Posterior vena cava (tissue), 2 donors: ENCODE measurements around the gene CCDC50. TPM values are rescaled to one million over a fixed set of nuclear protein-coding genes. Genes with fewer than 3 reads are reported as not detected.
A peak's percentile ranks its signal among the peaks of the same experiment; 100 is the strongest.

Source experiments
- DNase-seq: peaks from one replicate; pipeline ENCODE4 v3.0.0-alpha.2; 2020; ENCODE audit warnings: low spot score
- intact Hi-C, 2 donors: fragments of 100-400 bp; cut with DNase I; formaldehyde crosslinking; loops; one replicate each; pipeline versions ENCODE4 v1.14.1 to v1.14.2; 2022 to 2023
- total RNA-seq, 2 donors: library from RNA; stranded (reverse); fragmentation: NEBNext Ultra II Directional; extraction: Animal tissue kit (Norgen Biotek cat#: 25700); gene quantifications; one replicate each; pipeline ENCODE4 v1.2.1, GENCODE V29; 2021
- donor health status: DM: yes; HTN: yes; CAD: no.
- donor health status: DM: yes; HTN: yes; CAD: no.

Gene CCDC50
- total RNA-seq, 2 donors from 2014 or later, result 81.7 to 124 TPM

- no peak for DNase-seq
- intact Hi-C loops, result no loop called here
Measured at GRCh38 chr3:191399918-191400317, 70.7 kb downstream of the CCDC50 start.

- DNase-seq, result peak; percentile 49
- intact Hi-C loops, result no loop called here
Measured at GRCh38 chr3:191401775-191402357, 72.7 kb downstream of the CCDC50 start.

- DNase-seq, result no peak
- intact Hi-C loops, result no loop called here
Measured at GRCh38 chr3:191409791-191410359, 80.7 kb downstream of the CCDC50 start.

GRCh38 chr3:191412759-191413158 is 83.6 kb downstream of the CCDC50 start:
- no peak for DNase-seq
- intact Hi-C loops, result no loop called here

GRCh38 chr3:191414286-191414685 is 85.1 kb downstream of the CCDC50 start:
- intact Hi-C loops, result no loop called here

GRCh38 chr3:191414732-191415131 is 85.5 kb downstream of the CCDC50 start:
- no peak for DNase-seq
- intact Hi-C loops, result no loop called here

More at GRCh38 chr3:191414286-191414685, 85.1 kb downstream of the CCDC50 start:
- DNase-seq, result no peak

- intact Hi-C loops, result no loop called here
- no peak for DNase-seq
Measured at GRCh38 chr3:191415566-191415965, 86.4 kb downstream of the CCDC50 start.

- intact Hi-C loops, result no loop called here
- no peak for DNase-seq
Measured at GRCh38 chr3:191417457-191417729, 88.2 kb downstream of the CCDC50 start.

- DNase-seq, result no peak
- intact Hi-C loops, result no loop called here
Measured at GRCh38 chr3:191420771-191421170, 91.6 kb downstream of the CCDC50 start.

- no peak for DNase-seq
- intact Hi-C loops, result no loop called here
Measured at GRCh38 chr3:191424881-191425280, 95.7 kb downstream of the CCDC50 start.

GRCh38 chr3:191425322-191425734 is 96.1 kb downstream of the CCDC50 start:
- DNase-seq, result no peak
- intact Hi-C loops, result no loop called here

GRCh38 chr3:191426311-191426710 is 97.1 kb downstream of the CCDC50 start:
- DNase-seq, result no peak
- intact Hi-C loops, result no loop called here

- intact Hi-C loops, result no loop called here
- no peak for DNase-seq
Measured at GRCh38 chr3:191428177-191428576, 99.0 kb downstream of the CCDC50 start.

- DNase-seq, result no peak
Measured at GRCh38 chr3:191430103-191430502, 100.9 kb downstream of the CCDC50 start.

GRCh38 chr3:191431160-191431822 is 102.1 kb downstream of the CCDC50 start:
- DNase-seq, result no peak
- intact Hi-C loops, result no loop called here

More at GRCh38 chr3:191430103-191430502, 100.9 kb downstream of the CCDC50 start:
- intact Hi-C loops, result no loop called here

GRCh38 chr3:191432162-191432561 is 103.0 kb downstream of the CCDC50 start:
- no peak for DNase-seq
- intact Hi-C loops, result no loop called here

- intact Hi-C loops, result no loop called here
- DNase-seq, result no peak
Measured at GRCh38 chr3:191434024-191434423, 104.8 kb downstream of the CCDC50 start.

- DNase-seq, result no peak
- intact Hi-C loops, result no loop called here
Measured at GRCh38 chr3:191435981-191436380, 106.8 kb downstream of the CCDC50 start.

GRCh38 chr3:191438150-191438814 is 109.1 kb downstream of the CCDC50 start:
- no peak for DNase-seq
- intact Hi-C loops, result no loop called here

- intact Hi-C loops, result no loop called here
- no peak for DNase-seq
Measured at GRCh38 chr3:191440532-191440931, 111.3 kb downstream of the CCDC50 start.

GRCh38 chr3:191441687-191442086 is 112.5 kb downstream of the CCDC50 start:
- intact Hi-C loops, result no loop called here
- DNase-seq, result no peak
